ENCODE results near the gene SOCS3.

The SOCS3 gene

DNA sequence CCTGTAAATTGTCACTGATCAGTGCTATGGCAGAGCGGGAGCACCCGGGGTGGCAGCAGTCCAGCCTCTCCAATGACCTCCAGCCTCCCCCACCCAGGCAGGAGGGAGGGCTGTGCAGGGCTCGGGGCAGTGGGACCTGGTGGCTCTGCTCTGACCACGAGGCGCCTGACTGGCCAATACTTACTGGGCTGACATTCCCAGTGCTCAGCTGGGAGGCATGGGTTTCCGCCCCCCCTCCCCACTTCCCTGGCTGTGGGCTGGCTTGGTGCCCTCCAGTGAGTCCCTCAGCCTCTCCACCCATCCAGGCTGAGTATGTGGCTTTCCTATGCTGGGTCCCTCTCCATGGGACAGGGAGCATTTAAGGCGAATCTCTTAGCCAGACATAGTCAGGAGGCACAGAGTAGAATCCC is 2.7 kb downstream of the SOCS3 start:
- intact Hi-C loops (cut with DNase I): no loop called here
- peak in 40 of 42 donors; percentile 31 to 88 (median 64) for DNase-seq

DNA sequence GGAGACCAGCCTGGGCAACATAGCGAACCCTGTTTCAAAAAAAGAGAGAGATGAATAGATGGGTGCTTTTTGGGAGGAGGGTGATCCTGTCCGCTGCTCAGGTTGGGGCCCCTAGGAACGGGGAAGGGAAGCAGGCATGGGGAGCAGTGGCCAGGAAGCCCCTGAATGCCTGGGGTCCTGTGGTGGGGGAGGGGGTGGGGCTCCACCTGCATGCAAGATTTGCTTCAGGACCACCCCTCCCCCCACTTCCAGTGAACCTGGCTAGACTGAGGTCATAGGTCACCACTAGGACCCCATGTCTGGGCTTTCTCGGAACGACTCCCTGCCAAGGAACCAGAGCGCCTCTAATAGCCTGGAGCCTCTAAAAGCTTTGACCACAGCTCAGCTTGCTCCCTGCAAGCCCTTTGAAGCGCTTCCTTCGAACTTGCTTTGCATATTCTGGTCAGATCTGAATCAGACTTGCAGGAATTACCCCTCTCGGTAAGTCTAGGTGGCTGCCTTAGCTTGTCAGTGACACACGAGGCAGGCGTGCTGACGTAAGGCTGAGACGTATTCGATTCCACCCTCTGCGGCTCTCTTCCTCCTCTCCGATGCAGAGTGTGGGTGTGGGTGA is 3.7 kb downstream of the SOCS3 start:
- intact Hi-C loops (cut with DNase I): no loop called here
- DNase-seq: peak; percentile 38 to 95 (median 70)

DNA sequence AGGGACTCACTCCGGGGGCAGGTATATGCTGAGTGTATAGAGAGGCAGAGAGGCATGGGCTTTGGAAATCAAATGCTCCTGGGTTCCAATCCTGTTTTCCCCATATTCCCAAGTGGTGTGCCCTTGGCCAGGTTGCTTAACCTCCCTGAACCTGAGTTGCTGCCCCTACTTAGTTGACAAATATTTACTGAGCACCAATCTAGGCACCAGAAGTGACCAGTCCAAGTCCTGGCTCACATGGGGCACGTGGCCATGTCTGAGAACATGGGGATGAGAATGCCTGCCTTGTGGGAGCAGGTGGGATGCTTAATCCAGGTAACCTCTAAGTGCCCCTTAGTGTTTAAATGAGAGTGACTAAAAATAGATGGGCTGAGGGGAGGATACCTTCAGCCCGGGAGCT is 4.2 kb downstream of the SOCS3 start:
- DNase-seq: no peak
- intact Hi-C loops (cut with DNase I): no loop called here

DNA sequence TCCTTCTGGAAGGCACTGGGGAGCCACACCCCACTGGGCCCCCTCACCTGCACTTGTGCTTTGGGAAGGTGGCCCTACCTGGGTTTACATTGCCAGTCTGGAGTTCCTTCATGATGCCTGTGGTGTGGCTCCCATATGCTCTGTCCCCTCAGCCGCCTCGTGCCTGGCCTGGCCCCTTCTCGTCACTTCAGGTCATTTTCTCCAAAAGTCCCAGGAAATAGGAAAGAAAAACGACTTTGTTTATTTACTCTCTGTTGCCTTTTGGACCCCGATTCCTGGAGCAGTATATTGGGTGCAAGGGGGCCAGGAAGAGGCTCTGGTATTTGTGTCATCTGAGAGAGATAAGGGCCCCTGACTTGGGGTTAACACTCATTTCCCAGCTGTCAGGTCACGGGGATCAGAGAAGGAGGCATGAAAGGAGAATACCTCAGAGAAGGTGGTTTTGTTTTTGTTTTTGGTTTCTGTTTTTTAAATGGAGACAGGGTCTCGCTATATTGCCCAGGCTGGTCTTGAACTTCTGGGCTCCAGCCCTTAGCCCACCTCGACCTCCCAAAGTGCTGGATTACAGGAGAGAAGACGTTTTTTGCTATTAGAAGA is 4.7 kb downstream of the SOCS3 start:
- DNase-seq: no peak
- intact Hi-C loops (cut with DNase I): no loop called here

DNA sequence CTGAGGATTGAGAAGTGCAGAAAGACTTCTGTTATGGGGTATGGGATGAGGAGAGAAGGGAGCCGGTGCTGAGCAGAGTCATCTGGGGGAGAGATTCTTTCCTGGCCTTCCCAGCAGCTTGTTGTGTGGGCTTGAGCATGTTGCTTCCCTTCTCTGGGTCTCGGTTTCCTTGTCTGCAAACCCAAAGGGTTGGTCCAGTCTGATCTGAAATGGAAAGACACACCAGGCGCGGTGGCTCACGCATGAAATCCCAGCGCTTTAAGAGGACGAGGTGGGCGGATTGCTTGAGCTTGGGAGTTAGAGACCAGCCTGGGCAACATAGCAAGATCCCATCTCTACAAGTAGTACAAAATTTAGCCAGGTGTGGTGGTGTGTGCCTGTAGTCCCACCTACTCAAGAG is 6.0 kb downstream of the SOCS3 start:
- intact Hi-C loops (cut with DNase I): no loop called here
- DNase-seq: no peak

DNA sequence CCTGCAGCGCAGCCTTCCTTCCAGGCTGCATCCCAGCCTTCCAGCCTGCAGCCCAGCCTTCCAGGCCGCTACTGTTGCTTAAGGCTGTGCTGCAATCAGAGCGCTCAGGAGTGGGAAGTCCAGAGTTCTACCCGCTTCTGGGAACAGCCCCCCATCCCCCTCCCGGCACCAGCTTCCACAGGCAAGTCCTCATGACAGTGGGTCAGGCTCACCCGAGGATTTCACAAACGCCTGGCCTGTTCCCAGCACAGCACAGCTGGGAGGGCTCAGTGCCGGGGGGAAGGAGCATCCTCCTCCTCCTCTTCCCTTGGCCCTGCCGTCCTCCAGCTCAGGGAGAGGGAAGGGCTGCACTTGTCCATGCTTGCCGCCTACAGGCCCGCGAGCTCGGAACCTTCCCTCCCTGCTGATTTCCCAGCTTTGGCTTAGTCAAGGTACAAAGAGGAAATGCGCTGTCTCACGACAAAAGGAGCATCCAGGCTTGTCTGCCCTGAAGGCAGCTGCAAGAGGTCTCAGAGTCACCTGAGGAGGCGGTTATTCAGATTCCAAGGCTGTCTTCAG is 8.3 kb downstream of the SOCS3 start:
- intact Hi-C loops (cut with DNase I): no loop called here
- DNase-seq: peak; percentile 78 to 98 (median 90)

DNA sequence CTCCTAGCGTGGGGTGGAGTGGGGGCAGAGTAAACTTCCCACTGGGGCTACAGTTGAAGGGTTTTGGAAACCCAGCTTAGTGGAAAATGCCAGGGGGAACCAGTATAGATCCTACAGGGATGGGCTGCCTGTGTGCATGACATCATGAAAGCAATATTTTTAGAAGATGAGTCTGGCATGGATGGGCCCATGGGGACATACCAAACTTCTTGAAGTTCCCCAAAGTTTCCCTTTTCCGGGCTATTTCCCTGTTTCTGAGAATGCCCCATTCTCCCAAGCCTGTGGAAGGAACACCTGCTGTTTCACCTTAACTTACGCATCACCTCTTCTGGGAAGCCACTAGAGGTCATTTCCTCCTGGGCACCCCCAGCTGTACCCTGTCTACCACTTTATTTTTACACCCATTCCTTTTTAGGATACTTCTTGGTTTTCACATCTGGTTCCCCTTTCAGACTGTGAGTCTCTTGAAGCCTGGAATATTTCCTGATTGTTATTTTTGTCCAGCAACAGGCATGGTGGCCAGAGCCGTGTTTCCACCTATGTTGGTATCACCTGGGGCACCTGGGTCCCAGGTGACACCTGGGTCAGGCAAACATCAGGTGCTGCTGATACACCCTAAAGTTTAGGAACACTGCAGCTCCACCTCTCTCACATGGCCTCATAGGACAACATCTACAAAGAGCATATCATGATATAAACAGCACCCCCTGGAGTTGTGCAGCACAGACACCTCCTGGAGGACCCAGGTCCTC is 9.8 kb downstream of the SOCS3 start:
- intact Hi-C loops (cut with DNase I): no loop called here
- no peak for DNase-seq

DNA sequence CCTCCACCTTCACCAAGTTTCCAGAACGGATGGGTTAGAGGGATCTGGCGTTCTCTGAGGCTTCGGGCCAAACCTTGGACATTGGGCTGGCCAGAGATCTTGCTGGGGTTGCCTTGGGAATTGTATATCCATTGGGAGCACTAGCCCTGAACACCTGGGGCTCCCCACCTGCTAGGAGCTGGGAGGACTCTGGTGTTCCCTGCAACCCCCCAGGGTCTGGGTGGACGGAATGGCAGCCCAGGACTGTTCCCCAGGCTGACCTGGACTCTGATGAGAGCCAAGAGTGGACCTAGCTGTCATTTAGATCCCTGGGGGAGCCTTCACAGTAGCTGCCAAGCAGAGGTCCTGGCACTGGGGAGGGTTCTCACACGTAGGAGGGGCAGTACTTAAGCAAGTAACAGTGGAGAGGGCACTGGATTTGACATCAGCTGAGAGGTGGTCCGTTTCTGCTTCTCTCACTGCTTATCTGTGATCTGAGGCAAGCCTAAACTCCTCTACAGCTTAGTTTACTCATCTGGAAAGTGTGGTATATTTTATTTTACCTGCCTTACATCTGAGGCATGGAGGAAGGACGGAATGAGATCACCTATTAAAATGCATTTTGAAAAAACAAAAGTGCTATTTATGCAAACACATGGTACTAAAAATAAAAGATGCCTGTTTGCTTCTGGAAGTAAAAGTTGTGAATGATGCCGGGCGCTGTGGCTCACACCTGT is 11.7 kb downstream of the SOCS3 start:
- no peak for DNase-seq
- intact Hi-C loops (cut with DNase I): no loop called here

DNA sequence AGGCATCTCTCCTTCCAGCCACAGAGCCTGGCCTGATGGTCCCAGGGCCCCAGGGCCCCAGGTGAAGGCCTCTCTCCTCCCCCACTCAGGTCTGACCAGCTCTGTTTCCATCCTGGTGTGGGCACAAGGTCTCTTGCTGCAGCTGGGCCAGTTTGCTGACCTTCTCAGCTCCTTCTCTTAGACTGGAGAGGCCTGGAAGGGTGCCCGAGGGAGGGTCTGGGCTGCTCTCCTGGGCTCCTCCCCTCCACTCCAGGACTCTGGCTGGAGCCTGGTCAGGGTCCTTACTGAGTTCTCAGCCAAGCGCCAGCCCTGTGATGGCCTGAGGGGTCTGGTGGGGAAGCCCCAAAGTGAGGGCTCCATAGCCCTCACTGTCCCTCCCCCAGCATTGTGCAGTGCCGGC is 12.4 kb downstream of the SOCS3 start:
- intact Hi-C loops (cut with DNase I): no loop called here
- no peak for DNase-seq

DNA sequence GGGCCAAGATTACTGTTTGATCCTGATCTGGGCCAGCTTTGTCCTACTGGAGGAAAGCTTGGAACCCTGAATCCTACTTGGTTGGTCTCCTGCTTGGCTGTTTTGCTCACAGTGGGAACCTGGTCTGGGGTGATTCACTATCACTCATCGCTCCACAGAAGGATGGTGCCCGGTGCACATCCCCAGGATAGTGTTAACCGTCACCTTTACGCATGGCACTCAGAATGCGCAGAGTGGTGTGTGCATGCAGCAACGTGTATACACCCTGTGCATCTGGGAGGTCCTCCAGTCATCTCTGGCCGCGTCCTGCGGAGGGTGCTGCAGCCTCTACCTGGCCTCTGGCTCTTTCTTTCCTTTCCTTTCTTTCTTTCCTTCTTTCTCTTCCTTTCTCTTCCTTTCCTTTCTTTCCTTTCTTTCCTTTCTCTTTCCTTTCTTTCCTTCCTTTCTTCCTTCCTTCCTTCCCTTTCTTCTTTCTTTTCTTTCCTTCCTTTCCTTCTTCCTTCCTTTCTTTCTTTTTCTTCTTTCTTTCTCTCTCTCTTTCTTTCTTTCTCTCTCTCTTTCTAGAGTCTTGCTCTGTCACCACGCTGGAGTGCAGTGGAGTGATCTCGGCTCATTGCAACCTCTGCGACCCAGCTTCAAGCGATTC is 13.1 kb downstream of the SOCS3 start:
- intact Hi-C loops (cut with DNase I): no loop called here
- no peak for DNase-seq

DNA sequence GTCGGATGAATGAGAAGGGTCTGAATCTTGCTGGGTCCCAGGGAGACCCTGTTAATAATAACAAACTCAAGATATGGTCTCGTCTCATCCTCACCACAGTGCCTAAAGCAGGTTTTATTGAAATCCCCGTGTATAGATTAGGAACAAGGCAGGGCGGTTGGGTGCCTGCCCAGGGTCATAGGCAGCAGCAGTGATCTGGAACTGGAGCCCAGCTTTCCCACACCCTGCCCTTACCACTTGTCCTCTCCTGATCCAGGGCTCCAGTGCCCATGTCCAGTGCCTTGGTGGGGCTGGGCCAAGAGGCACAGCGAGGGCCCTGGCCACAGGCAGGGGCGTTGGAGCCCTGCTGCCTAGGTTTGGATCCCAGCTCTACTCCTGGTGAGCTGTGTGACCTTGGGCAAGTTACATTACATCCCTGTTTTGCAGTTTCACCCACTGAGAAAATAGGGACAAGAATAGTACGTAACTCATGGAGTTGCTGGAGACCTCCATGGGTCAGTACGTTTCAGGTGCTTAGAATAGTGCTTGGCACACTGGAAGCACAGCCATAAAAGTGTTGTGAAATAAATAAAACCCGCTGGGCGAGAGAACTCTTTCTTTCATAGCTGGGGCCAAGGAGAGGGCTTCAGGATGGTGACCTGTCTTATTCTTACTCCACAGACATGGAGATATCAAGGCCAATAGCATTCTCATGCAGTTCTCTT is 13.9 kb downstream of the SOCS3 start:
- intact Hi-C loops (cut with DNase I): no loop called here
- no peak for DNase-seq

DNA sequence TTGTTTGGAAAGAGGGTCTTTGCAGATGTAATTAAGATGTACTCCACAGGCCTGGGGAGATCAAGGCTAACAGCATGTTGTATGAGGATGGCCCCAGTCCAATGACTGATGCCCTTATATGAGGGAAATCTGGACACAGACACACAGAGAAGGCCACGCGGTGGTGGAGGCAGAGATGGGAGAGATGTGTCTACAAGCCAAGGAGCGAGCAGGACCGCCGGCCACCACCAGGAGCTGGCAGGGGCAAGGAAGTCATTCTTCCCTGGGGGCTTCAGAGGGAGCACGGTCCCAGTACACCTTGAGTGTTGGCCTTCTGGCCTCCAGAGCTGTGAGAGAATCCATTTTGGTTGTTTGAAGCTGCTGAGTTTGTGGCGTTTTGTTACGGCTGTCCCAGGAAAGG is 14.7 kb downstream of the SOCS3 start:
- DNase-seq: no peak
- intact Hi-C loops (cut with DNase I): no loop called here

DNA sequence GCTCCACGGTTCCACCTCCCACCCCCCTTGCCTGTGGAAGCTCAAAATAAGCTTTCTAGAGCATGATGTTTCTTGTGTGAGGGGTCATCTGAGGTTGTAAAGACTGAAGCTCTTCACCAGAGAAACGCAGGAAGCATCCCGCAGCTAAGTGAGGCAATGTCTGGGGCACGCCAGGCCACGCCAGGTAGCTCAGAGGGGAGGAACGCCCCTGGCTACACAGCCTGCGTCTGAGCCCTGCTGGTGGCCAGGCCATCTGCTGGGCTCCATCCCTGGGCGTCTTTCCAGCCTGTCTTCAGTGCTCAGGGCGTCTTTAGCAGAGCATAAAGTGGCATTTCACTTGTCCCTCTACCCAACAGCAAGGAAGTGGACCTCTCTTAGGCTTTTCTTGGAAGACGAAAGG is 15.2 kb downstream of the SOCS3 start:
- intact Hi-C loops (cut with DNase I): no loop called here
- DNase-seq: no peak

DNA sequence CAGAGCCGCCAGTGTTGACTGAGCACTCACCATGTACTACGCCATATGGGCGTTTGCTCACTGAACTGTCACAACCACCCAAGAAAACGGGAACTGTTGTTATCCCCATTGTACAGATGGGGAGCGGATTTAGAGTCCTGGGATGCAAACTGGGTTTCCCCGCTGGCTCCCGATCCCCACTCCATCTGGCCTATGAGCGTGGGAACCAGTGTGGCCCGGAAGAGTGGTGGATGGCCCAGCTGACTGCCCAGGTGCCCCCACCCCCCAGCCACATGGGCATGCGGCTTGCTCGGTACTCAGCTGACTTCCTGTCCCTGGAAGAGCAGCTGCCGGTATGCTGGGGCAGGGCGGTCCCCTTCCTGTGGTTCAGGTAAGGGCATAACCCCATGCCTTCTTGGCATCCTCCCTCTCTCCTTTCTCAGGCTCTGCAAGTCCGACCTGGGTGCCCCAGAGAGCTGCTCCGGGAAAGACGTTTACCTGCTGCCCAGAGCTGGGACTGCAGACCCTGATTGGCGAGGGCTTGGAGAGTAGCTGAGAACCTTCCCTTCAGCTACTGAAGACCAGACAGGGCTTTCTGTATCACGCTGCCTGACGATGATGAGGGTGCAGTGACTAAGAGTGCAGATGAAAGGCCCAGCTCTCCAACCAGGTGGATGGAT is 16.2 kb downstream of the SOCS3 start:
- no peak for DNase-seq
- intact Hi-C loops (cut with DNase I): no loop called here

DNA sequence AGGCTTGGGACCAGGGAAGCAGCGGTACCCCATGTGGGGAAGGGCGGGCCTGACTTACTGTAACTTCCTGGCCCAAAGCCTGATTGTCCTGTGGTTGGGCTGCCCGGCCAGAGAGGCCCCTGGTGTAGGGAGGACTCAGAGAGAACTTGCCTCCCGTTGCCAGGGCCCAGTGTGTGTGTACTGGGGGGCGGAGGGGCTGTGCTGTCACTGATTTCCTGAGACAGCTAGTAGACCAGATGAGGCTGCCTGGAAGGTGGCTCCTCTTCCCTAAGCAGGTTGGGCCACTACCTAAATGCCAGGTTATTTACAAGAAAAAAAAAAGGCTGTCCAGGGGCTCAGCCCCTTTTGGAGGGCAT is 16.7 kb downstream of the SOCS3 start:
- peak in 25 of 42 donors; percentile 25 to 76 (median 47) for DNase-seq
- intact Hi-C loops (cut with DNase I): no loop called here

DNA sequence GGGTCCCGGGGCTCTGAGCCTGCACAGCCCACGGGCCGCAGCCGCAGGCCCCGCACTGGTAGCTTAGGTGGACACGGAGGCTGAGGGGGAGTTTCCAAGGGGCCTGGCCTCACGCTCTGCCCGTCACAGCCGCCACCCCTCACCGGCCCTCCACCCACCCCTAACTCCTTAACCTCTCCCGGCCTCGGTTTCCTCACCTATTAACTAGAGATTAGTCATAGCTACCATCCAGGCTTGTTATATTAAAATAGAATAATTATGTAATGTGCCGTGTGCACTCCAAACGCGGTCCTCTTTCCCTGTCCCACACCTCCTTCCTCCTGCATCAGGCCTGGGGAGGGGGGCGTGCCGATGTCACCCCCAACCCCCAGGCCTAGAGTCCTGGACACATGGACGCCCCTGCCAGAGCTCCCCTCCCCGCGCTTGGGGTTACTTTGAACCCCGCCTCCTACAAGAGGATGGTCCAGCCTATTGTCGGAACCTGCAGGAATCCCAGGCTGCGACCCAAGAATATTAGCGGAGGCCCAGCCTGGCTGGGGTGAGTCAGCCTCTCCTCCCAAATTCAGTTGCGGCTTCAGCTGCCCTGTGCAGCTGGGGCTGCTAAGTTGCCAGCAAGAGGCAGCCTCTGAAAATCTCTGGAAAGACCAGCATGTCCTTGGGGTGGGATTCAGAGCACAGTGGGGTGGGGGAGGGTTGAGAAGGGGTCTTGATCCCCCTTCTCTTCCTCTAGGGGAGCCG is 17.3 kb downstream of the SOCS3 start:
- peak in 5 of 42 donors; percentile 22 to 59 (median 52) for DNase-seq
- intact Hi-C loops (cut with DNase I): no loop called here
